Suppressor macrophage treated with lipopolysaccharide for 4 hours (primary cell): Measurements from ENCODE around the gene FBXL7.

Experiments used
- DNase-seq: peaks from one replicate; pipeline ENCODE4 v3.0.0-alpha.2; 2020

The FBXL7 gene

GRCh38 chr5:15787681-15788080 is 287.7 kb downstream of the FBXL7 start:
- no peak for DNase-seq

GRCh38 chr5:15789642-15790041 is 289.7 kb downstream of the FBXL7 start:
- DNase-seq, result no peak

- no peak for DNase-seq
Observed at GRCh38 chr5:15790446-15791018, 290.6 kb downstream of the FBXL7 start.

- DNase-seq, result no peak
Observed at GRCh38 chr5:15791274-15791673, 291.3 kb downstream of the FBXL7 start.

- DNase-seq, result no peak
Observed at GRCh38 chr5:15791859-15792258, 291.9 kb downstream of the FBXL7 start.

- DNase-seq, result no peak
Observed at GRCh38 chr5:15794052-15794985, 294.3 kb downstream of the FBXL7 start.

GRCh38 chr5:15796096-15796495 is 296.1 kb downstream of the FBXL7 start:
- DNase-seq, result no peak

- no peak for DNase-seq
Observed at GRCh38 chr5:15796557-15796956, 296.6 kb downstream of the FBXL7 start.

GRCh38 chr5:15797116-15797515 is 297.1 kb downstream of the FBXL7 start:
- DNase-seq, result no peak

GRCh38 chr5:15798006-15798405 is 298.0 kb downstream of the FBXL7 start:
- DNase-seq, result no peak

GRCh38 chr5:15799014-15799413 is 299.0 kb downstream of the FBXL7 start:
- DNase-seq, result no peak

- DNase-seq, result no peak
Observed at GRCh38 chr5:15799612-15800011, 299.6 kb downstream of the FBXL7 start.

GRCh38 chr5:15803280-15803679 is 303.3 kb downstream of the FBXL7 start:
- no peak for DNase-seq

GRCh38 chr5:15806613-15807012 is 306.6 kb downstream of the FBXL7 start:
- no peak for DNase-seq

GRCh38 chr5:15807248-15807647 is 307.3 kb downstream of the FBXL7 start:
- no peak for DNase-seq

- no peak for DNase-seq
Observed at GRCh38 chr5:15807871-15808270, 307.9 kb downstream of the FBXL7 start.

GRCh38 chr5:15808577-15808976 is 308.6 kb downstream of the FBXL7 start:
- no peak for DNase-seq

- DNase-seq, result no peak
Observed at GRCh38 chr5:15819617-15820016, 319.6 kb downstream of the FBXL7 start.

GRCh38 chr5:15821506-15821905 is 321.5 kb downstream of the FBXL7 start:
- no peak for DNase-seq

- DNase-seq, result no peak
Observed at GRCh38 chr5:15823398-15823797, 323.4 kb downstream of the FBXL7 start.

- no peak for DNase-seq
Observed at GRCh38 chr5:15827741-15828140, 327.8 kb downstream of the FBXL7 start.

GRCh38 chr5:15831408-15831807 is 331.4 kb downstream of the FBXL7 start:
- DNase-seq, result no peak

GRCh38 chr5:15833365-15833764 is 333.4 kb downstream of the FBXL7 start:
- no peak for DNase-seq

- no peak for DNase-seq
Observed at GRCh38 chr5:15834596-15835245, 334.7 kb downstream of the FBXL7 start.
